ENCODE measurements around the gene NTN3.

- TF ChIP-seq CTCF (conservative IDR thresholded peaks at IDR 0.05) (no peak), EZH2 (IDR thresholded peaks at IDR 0.05; ENCODE audit: low read depth) (no peak)
Observed at GRCh38 chr16:2427526-2427925, 43.6 kb upstream of the NTN3 start.
